Cerebellar cortex (tissue), 1 donor: ENCODE data around the gene CKMT2.

Experiments
- DNase-seq: peaks from one replicate; pipeline ENCODE4 v3.0.0-alpha.2; 2015; ENCODE audit warnings: low spot score

Gene CKMT2

GRCh38 chr5:81308836-81309235, 75.7 kb downstream of the CKMT2 start:
- no peak for DNase-seq

GRCh38 chr5:81310402-81311063, 77.4 kb downstream of the CKMT2 start:
- DNase-seq: no peak

- DNase-seq: no peak
Observed at GRCh38 chr5:81313278-81313677, 80.2 kb downstream of the CKMT2 start.

DNA sequence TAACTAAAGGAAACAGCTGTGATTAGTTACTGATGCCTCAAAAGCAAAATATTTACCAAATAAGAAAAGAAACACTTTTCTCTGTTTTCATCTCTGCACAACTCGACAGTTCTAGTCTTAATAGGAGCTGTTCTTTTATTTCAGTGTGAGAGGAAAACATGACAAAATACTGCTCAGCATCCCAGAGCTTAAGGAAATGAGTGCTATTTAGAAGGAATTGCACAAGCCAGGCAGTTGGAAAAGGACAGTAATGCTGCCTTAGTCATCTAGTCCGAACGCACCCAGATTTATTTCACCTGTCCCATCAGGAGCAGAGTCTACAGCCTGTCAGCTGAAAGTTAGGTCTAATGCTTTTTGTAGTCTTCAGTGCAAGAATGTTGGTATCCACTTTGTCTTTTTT, 80.6 kb downstream of the CKMT2 start:
- DNase-seq: no peak

DNA sequence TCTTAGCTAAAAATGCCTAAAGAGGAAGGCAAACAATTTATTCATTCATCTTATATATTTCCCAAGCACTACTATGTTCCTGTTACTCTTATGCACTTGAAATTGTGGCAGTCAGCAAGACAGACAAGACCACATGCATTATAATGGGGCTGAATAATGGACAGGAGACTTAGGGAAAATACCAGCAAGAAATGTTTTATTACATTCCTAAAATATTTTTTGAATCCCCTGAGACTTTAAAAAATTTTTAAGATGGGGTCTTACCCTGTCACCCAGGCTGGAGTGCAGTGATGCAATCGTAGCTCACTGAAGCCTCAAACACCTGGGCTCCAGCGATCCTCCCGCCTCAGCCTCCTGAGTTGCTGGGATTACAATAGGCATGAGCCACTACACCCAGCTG, 81.5 kb downstream of the CKMT2 start:
- DNase-seq: no peak

GRCh38 chr5:81315336-81315735, 82.2 kb downstream of the CKMT2 start:
- DNase-seq: no peak

DNA sequence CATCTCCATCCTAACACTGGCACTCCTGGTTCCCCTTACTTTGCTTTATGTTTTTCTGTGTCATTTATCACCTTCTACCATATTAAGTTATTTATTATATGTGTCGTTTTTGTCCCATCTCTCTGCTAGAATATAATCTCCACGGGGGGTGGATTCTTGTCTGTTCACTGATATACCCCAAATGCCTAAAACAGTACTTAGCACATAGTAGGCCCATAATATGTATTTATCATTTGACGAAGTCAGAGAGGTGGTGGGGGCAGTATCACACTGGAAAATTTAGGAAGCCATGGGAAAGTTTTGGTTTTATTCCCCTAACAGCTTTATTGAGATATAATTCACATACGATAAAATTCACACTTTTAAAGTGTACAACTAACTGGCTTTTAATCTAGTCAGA, 82.7 kb downstream of the CKMT2 start:
- DNase-seq: no peak
